Colonic mucosa (tissue), 4 donors: ENCODE data around the gene HOXB3. TPM values are rescaled to one million over a fixed set of nuclear protein-coding genes. Genes with fewer than 3 reads are reported as not detected.
A peak's percentile ranks its signal among the peaks of the same experiment; 100 is the strongest.

Source experiments
- DNase-seq: peaks from one replicate; pipeline ENCODE4 v3.0.0-alpha.2; 2020
- H3K27ac ChIP-seq: fragments of 200-600 bp; one replicate; pipeline ENCODE4 v1.8.0; 2021
- H3K27me3 ChIP-seq: fragments of 200-600 bp; one replicate; pipeline ENCODE4 v1.8.0; 2021
- H3K36me3 ChIP-seq: fragments of 200-600 bp; one replicate; pipeline ENCODE4 v1.8.0; 2021
- H3K4me1 ChIP-seq: fragments of 200-600 bp; one replicate; pipeline ENCODE4 v1.8.0; 2021; ENCODE audit warnings: mild to moderate bottlenecking
- H3K4me3 ChIP-seq: fragments of 200-600 bp; one replicate; pipeline ENCODE4 v1.8.0; 2021
- H3K9ac ChIP-seq, 2 donors: one replicate each; pipeline ENCODE4 v1.7.0; 2013; ENCODE audit warnings: control low read depth in 2 of 2, low read depth in 2 of 2, low read length in 2 of 2
- H3K9me3 ChIP-seq: fragments of 200-600 bp; one replicate; pipeline ENCODE4 v1.8.0; 2021
- intact Hi-C: fragments of 100-400 bp; cut with DNase I; formaldehyde crosslinking; loops from one replicate; pipeline ENCODE4 v1.14.1; 2022
- total RNA-seq, 2 donors: library from RNA; stranded (reverse); fragmentation: NEBNext Ultra II Directional in 1 of 2; extraction: Animal tissue kit (Norgen Biotek cat#: 25700) in 1 of 2; gene quantifications; one replicate each; pipeline ENCODE4 v1.2.1, GENCODE V29; 2021
- TF ChIP-seq, protein P1 (sequence below): fragments of 200-600 bp; IDR thresholded peaks from one replicate; pipeline ENCODE4 v1.8.0; 2022; ENCODE audit warnings: antibody characterized with exemption, mild to moderate bottlenecking
- donor health status: healthy.
- donor health status: DM: no; HTN: no; CAD: no.
- donor health status: DM: no; HTN: no; CAD: no.

HOXB3 gene
- total RNA-seq, 2 donors from 2014 or later, result 17.4 to 31.8 TPM

DNA sequence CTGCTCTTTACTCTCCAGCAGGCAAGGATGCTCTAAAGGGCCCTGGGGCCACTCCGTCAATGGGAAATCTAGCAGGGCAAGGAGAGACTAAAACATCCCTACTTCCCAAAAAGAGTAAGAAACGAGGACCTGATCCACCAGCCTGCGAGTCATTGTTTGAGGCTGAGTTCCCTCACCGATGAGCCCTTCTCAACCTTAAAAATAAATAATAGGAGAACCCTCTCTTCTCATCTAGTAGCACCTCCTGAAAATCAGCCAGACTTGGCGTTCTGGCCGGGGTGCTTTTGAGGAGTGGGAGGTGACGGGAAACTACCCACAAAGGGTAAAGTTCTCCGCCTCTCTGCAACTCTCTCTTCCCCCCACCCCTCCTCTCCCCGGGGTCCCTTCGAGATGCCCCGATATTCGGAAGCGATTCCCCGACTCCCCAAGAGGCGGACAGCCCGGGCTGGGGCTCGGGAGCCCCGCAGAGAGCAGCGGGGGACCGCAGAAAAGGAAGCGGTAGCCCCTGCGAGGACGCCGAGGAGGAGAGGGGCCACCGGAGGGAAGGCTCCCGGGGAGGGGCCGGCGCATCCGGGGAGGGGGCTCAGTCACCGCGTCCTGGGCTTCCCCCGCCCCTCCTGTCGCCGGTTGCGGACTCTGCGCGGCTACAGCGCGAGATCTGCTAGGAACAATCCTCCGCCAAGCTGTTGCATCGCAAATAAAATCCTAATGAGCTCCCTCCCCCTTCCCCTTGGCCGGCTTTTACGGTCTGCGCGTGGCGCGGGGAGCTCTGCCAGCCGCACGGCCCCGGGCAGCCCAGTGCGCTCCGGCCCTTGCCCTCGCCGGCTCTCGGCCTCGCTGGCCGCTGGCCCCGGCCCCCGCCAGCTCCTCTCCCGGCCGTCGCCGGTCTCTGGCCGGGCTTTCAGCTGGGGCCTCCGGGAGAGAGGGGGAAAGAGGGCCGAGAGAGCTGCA is 34.8 kb upstream of the HOXB3 start:
- Histone ChIP-seq H3K4me1 (peaks cover 8% of the 10 kb centered on the region), H3K27ac (peak overlapping the region; percentile 82)

DNA sequence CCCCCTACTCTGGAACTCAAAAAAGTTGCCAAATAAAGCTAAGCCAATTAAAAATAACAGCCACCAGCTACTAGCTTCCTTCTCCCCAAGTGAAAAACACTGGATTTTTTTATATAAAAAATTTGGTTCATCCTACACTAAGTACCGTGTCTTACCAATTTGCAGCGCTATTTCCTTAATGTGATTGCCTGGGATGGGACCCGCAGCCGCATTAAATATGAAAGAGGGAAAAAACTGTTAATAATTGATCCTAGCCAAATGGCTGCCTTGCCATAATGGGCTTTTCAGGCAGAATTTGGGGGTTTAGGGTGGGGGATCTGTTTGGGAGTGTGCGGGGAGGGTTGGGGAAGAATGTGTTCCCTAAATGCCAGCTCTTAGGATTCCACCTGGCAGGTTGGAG is 34.1 kb upstream of the HOXB3 start:
- peak overlapping the region; percentile 71 to 73 for H3K9ac ChIP-seq
- H3K9me3 ChIP-seq, result no peaks in the 10 kb centered on the region
- DNase-seq, result no peak
- intact Hi-C loops, result loop anchor here (10.0 kb wide), 1 partner anchor 479 kb away; no protein-coding TSS in a partner anchor
- H3K4me3 ChIP-seq, result no peak overlapping the region
- H3K36me3 ChIP-seq, result no peaks in the 10 kb centered on the region
- no peak overlapping the region for H3K27ac ChIP-seq
- peaks cover 5% of the 10 kb centered on the region for H3K4me1 ChIP-seq
- TF ChIP-seq, protein P1, sequence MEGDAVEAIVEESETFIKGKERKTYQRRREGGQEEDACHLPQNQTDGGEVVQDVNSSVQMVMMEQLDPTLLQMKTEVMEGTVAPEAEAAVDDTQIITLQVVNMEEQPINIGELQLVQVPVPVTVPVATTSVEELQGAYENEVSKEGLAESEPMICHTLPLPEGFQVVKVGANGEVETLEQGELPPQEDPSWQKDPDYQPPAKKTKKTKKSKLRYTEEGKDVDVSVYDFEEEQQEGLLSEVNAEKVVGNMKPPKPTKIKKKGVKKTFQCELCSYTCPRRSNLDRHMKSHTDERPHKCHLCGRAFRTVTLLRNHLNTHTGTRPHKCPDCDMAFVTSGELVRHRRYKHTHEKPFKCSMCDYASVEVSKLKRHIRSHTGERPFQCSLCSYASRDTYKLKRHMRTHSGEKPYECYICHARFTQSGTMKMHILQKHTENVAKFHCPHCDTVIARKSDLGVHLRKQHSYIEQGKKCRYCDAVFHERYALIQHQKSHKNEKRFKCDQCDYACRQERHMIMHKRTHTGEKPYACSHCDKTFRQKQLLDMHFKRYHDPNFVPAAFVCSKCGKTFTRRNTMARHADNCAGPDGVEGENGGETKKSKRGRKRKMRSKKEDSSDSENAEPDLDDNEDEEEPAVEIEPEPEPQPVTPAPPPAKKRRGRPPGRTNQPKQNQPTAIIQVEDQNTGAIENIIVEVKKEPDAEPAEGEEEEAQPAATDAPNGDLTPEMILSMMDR, result no peak
- peaks cover 37% of the 10 kb centered on the region for H3K27me3 ChIP-seq

More for the DNA sequence above, 34.8 kb upstream of the HOXB3 start:
- Histone ChIP-seq H3K36me3 (no peaks in the 10 kb centered on the region), H3K4me3 (peak overlapping the region; percentile 48), H3K9ac (peak overlapping the region; percentile 71 to 73), H3K27me3 (peaks cover 44% of the 10 kb centered on the region), H3K9me3 (no peaks in the 10 kb centered on the region)
- TF ChIP-seq, protein P1, result no peak
- no peak for DNase-seq
- intact Hi-C loops, result loop anchor here (10.0 kb wide), 1 partner anchor 480 kb away; no protein-coding TSS in a partner anchor

DNA sequence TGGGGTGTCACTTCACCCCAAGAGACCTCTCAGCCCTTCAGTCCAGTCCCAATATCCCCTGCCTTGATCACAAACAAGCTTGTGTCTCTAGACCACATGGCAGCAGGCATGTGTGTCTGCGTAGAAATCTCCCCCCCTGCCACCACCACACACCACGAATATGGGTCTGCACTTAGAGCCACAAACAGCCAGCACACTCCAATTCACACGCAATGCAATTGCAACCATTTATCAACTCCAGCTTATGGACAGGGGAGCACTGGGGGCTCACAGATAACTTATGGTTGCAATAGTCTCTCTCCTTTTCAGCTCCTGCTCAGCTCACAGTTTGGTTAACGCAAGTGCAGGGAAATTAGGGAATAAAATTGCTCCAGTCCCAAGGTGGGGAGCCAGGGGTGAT is 33.5 kb upstream of the HOXB3 start:
- Histone ChIP-seq H3K27me3 (peaks cover 37% of the 10 kb centered on the region), H3K4me1 (peaks cover 3% of the 10 kb centered on the region), H3K9ac (peak overlapping the region in 1 of 2 donors; percentile 60), H3K27ac (no peak overlapping the region), H3K9me3 (no peaks in the 10 kb centered on the region), H3K4me3 (no peak overlapping the region), H3K36me3 (no peaks in the 10 kb centered on the region)
- TF ChIP-seq, protein P1, result no peak
- DNase-seq, result no peak
- intact Hi-C loops, result loop anchor here (10.0 kb wide), 1 partner anchor 479 kb away; no protein-coding TSS in a partner anchor

DNA sequence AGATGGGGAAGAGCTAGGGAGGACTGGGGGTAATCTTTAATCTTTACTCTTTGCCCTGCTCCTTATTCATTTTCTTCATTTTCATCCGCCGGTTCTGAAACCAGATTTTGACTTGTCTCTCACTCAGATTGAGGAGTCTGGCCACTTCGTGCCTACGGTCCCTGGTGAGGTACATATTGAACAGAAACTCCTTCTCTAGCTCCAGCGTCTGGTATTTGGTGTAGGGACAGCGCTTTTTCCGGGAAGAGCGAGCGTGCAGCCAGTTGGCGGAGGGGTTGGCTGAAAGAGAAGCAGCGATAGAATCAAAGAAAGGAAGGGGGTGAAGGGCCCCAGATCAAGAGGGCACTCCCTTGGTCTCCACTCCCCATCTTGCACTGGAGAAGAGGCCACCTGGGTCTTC is 32.8 kb upstream of the HOXB3 start:
- no peak overlapping the region for H3K27ac ChIP-seq
- intact Hi-C loops, result loop anchor here (10.0 kb wide), 1 partner anchor 478 kb away; no protein-coding TSS in a partner anchor
- TF ChIP-seq, protein P1, result no peak

DNA sequence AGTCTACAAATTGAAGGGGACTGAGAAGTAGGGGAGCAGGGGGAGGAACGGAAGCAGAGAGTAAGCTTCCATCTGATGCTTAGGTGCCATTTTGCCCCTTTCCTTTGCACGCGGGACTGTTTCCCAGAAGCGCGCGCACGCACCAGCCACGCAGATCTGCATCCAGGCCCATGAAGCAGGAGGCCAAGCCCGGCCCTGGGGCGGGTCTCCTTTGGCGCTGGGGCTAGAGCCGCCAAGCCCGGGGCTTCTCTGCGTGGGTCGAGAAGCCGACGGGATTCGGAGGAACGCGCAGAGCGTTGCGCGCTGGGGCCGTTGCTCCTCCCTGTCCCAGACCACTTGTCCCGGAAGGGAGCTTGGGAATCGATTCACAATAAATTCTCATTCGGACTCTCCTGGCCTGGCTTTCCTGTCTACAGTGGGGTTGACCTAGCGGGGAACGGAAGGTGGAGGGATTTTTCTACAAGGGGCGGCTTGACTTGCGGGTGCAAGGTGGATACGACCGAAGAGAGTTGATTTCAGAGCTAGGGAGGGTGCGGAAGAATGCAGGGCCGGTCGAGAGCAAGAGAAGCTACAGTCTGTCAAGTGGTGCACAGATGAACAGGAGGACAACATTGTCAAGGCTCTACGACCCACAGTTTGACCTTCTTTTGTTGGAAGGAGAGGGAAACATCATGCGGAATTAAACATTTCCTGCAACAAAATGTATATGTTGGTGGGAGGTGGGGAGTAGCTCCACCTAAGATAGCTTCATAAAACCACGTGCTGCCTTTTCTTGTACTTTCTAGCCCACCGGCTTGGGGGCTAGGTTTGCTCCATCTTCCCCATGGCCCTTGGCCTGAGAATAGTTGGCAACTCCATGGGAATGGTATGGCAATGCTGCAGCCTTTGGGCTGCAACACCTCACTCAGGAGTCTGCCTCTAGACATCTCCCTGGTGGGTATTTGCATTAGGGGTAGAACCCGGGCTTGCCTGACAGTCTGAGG is 31.7 kb upstream of the HOXB3 start:
- intact Hi-C loops, result loop anchor here (10.0 kb wide), 1 partner anchor 477 kb away; no protein-coding TSS in a partner anchor
- Histone ChIP-seq H3K27me3 (peaks cover 40% of the 10 kb centered on the region), H3K36me3 (no peaks in the 10 kb centered on the region), H3K9me3 (no peaks in the 10 kb centered on the region), H3K4me1 (peaks cover 15% of the 10 kb centered on the region), H3K4me3 (no peak overlapping the region), H3K27ac (no peak overlapping the region), H3K9ac (peak overlapping the region; percentile 40 to 59)
- DNase-seq, result no peak
- TF ChIP-seq, protein P1, result no peak

More for the DNA sequence above, 32.8 kb upstream of the HOXB3 start:
- no peak for DNase-seq
- Histone ChIP-seq H3K27me3 (peaks cover 42% of the 10 kb centered on the region), H3K4me3 (no peak overlapping the region), H3K9ac (peak overlapping the region in 1 of 2 donors; percentile 59), H3K9me3 (no peaks in the 10 kb centered on the region), H3K4me1 (peaks cover 9% of the 10 kb centered on the region), H3K36me3 (no peaks in the 10 kb centered on the region)
